GM12875 (cell line): ENCODE data around the gene RIOK2.

Source experiments
- H3K4me3 ChIP-seq: one replicate; pipeline ENCODE4 v1.5.1; 2011; ENCODE audit warnings: low read depth, low read length, control low read depth
- TF ChIP-seq, protein P1 (sequence below): IDR thresholded peaks from 2 replicates; pipeline ENCODE4 v1.5.1; 2011; ENCODE audit warnings: low read depth, mild to moderate bottlenecking, control low read depth, inconsistent platforms, low read length, moderate library complexity, borderline replicate concordance; ENCODE audit not compliant: insufficient read depth

The RIOK2 gene

DNA sequence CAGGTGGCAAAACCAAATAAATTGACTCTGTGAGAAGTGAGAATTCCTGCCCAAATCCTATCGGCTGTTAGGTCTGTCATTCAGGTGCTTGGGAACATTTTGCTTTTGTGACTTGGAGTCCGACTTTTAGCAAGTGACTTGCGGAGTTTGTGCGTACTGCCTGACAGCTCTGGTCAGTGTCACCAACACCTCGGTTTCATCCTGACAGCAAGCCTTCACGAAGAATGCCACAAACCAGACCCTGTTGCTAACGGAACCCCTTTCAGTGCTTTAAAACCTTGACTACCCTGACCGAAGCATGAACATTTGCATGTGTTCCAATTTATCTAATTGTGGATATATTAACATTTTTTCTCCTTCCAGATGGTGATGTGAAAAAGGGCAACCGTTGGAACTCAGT lies 67.1 kb downstream of the RIOK2 start:
- no peak overlapping the region for H3K4me3 ChIP-seq
- TF ChIP-seq, protein P1, sequence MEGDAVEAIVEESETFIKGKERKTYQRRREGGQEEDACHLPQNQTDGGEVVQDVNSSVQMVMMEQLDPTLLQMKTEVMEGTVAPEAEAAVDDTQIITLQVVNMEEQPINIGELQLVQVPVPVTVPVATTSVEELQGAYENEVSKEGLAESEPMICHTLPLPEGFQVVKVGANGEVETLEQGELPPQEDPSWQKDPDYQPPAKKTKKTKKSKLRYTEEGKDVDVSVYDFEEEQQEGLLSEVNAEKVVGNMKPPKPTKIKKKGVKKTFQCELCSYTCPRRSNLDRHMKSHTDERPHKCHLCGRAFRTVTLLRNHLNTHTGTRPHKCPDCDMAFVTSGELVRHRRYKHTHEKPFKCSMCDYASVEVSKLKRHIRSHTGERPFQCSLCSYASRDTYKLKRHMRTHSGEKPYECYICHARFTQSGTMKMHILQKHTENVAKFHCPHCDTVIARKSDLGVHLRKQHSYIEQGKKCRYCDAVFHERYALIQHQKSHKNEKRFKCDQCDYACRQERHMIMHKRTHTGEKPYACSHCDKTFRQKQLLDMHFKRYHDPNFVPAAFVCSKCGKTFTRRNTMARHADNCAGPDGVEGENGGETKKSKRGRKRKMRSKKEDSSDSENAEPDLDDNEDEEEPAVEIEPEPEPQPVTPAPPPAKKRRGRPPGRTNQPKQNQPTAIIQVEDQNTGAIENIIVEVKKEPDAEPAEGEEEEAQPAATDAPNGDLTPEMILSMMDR, result no peak

DNA sequence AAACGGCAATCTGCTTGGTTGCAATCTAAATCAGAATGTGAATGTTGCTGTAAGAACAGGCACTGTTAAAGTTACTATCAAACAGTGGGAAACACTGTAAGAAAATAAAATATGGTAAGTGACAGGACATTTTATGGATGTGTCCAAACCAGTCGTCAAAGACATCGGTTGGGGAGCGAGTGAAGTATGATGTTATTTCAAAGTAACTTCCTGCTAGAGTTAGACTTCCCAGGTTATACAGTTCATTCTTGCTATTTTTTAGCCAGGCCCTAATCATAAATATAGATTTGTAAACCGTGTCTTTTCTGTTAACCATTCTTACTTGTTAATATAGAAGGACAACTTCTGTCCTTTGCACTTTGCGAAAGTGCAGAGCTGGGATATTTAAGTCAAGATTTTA lies 70.8 kb downstream of the RIOK2 start:
- TF ChIP-seq, protein P1, result no peak
- no peak overlapping the region for H3K4me3 ChIP-seq

DNA sequence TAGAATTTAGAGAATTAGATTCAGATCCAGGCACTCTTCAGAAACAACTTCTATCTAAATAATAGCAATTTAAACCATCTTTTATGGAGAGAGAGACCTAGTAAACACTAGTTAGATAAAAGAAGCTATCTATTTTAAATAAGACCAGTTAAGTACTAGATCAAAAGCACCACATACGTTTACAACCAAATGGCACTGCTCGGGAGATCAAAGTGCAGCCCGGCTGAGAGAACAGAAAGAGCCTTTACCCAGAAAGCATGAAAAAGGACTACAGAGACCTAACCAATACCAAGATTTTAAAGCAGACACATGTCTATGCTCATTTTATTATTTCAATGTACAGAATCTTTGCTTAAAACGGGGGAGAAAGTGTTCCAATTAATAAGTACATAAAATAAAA lies 71.4 kb downstream of the RIOK2 start:
- TF ChIP-seq, protein P1, result no peak
- H3K4me3 ChIP-seq, result no peak overlapping the region

DNA sequence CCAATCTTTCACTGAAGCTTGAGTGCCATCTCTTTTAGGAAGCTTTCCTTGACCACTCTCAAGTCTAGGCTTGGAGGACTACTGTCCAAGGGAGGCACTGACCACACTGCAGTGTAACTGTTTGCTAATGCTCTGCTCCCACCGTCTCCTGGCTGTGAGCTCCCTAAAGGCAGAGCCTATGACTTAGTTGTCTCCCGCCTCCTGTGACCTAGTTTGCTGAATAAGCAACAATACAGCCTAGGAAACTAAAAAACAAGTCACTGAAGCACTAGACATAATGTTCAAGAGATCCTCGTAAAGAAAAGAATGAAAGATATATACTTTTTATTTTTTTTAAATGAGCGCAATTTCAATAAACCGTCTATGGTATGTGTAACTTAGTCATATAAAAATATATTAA lies 72.0 kb downstream of the RIOK2 start:
- H3K4me3 ChIP-seq, result no peak overlapping the region
- TF ChIP-seq, protein P1, result no peak
